ENCODE measurements around the gene MYEF2. TPM values are rescaled to one million over a fixed set of nuclear protein-coding genes. Genes with fewer than 3 reads are reported as not detected.

Gene MYEF2
- polyA plus RNA-seq, 3 donors: 84.5 to 127 (median 108) TPM

DNA sequence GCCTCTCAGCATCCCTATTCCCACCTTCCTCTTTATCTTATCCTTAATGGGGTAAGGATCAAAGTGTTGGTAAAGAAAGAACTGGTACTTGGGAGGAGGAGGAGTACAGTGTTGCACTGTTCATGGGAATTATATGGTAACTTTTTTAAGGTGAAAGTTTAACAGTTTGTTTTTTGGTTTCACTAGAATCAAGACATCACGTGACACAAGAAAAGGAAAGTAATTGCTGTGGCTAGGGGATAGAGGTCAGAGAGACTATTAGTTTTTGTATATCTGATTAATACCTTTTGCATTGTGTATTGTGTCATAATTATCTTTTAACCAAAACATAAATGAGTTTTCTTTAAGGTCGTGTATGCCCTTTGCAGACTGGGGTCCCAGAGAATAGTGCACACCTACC, 80.8 kb downstream of the MYEF2 start:
- DNase-seq (ENCODE audit: extremely low read depth in 1 of 11, low read depth in 9 of 11, low spot score in 4 of 11): no peak

DNA sequence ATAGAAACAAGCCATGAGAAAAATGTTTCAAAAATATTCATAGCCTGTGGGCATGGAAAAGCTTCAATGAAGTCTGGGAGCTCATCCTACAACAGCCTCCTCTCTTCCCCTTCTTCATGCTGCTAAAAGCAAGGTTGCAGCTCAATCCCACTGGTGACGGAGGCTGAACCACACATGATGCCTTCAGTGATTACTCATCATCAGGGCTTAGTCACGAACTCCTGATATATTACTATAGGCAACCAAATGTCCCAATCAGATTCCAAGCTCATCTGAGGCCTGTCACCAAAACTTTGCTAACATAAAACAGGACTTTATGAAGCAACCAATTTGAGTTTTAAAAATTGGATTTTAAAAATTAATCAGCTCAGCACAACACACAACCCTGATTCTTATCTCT, 81.3 kb downstream of the MYEF2 start:
- no peak for DNase-seq (ENCODE audit: extremely low read depth in 1 of 11, low read depth in 9 of 11, low spot score in 4 of 11)

DNA sequence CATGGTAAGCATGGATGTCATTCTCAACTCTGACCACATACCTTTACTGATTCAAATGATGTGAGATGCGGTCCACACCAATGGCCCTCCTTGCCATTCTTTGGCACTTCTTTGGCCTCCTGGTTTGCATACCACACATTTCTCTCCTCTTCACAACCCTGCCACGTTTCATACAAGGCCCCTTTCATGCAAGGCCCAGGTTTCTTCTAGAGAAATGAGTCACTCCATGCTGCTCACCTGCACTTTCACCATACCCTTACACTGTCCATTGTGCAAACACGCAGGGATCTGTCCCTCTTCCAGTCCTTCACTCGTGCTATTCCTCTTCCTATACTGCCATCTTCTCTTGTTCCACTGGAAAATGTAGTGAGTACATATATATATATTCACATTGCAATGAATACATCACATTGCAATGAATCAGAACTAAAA, 81.7 kb downstream of the MYEF2 start:
- no peak for DNase-seq (ENCODE audit: extremely low read depth in 1 of 11, low read depth in 9 of 11, low spot score in 4 of 11)

DNA sequence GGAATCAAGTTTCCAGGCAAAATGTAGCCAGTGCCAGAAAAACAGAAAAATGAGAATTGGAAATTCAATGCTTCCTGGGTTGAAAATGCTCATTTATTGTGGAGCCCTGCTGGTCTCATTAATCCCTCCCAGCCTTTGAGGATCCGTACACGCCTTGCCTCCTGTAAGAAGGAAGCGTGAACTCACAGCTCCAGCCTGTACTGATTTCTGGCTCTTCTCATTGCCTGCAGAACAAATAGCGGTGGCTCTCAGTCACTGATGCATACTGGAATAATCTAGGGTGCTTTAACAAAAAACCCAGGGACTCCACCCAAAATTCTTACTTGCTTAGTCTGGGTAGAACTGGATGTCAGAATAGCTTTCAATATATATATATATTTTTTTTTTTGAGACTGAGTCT, 86.6 kb downstream of the MYEF2 start:
- DNase-seq (ENCODE audit: extremely low read depth in 1 of 11, low read depth in 9 of 11, low spot score in 4 of 11): no peak

DNA sequence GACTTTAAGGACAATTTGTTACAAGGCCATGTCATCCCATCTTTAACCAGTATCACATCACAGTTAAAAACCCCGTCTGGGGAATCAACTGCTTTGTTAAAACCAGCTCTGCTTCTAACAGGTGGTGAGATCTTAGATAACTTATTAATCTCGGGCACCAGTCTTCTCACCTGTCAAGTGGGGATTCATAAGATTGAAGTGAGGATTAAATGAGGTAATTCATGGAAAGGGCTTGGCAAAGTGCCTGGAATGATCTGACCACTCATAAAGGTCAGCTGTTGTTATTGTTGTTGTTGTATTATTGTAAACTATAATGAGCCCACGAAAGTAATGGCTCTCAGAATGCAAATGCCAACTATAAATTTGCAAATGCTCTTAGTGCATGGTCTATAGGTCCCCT, 87.4 kb downstream of the MYEF2 start:
- DNase-seq (ENCODE audit: extremely low read depth in 1 of 11, low read depth in 9 of 11, low spot score in 4 of 11): no peak

DNA sequence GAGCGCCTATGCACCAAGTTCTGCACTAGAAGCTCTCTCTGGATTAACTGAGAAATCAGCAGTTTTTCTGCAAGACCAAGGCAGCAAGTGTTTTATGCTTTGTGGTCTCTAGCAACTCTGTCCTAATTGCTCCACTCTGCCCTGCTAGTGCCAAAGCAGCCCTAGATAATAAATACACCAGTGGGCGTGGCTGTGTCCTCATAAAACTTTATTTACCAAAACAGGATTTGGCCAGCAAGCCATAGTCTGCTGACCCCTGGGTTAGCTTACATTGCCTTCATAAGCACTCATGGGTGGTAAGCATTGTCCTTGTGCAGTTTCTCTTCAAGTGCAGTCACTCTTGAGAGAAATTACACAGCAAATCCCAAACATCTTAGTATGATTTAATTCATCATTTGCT, 88.0 kb downstream of the MYEF2 start:
- peak in 3 of 11 donors; percentile 24 to 33 (median 24) for DNase-seq (ENCODE audit: extremely low read depth in 1 of 11, low read depth in 9 of 11, low spot score in 4 of 11)

DNA sequence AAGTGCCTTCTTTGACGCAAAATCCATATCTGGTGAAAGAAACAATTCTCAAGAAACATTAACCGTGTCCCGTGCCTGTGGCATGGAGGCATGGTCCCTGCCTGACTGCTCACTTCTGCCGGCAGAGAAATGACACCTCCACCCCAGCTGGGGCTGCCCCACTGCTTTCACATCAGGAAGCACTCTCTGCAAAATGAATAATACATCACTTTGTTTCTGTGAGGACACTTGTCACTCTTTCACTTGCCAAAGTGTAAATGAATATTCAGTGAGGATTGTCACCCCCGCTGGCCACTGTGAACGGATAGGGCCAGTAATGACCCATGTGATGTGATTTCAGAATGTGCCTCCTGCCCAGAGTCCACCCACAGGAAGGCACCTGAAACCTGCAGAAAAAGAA, 88.4 kb downstream of the MYEF2 start:
- DNase-seq (ENCODE audit: extremely low read depth in 1 of 11, low read depth in 9 of 11, low spot score in 4 of 11): no peak

DNA sequence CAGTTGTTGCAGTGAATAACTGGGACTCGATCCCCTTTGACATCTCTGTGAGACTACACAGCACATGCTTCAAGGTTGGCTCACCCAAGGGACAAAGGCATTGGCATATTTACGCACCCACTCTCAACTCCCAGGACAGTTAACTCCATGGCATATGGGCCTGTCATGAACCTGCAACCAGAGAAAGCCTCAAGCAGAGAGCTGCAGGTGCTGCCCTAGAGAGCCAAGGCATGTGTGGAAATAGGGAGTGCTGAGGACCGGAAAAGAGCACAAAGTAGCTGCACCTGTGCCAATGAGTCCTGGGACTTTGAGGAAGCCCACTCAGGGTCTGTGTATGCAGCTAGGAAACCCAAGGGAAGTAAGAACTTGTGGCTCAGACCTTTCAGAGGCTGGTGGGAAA, 90.3 kb downstream of the MYEF2 start:
- no peak for DNase-seq (ENCODE audit: extremely low read depth in 1 of 11, low read depth in 9 of 11, low spot score in 4 of 11)

DNA sequence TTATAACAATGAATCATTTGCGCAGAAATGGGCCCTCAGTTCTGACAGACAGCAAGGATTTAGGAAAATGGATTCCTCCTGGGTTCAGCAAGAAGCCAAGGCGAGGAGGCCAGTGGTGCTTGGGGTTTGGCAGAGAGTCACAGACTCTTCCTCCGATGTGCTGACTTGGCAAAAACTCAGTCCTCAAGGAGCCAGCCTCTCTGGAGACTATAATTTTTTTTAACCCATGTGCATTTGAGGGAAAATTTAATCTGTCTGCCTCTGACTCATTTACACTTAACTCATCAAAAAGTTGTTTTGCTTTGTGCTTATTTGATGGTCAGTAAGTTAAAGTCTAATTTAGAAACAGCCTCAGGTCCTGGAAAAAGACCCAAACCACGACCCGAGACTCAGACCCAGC, 91.5 kb downstream of the MYEF2 start:
- DNase-seq (ENCODE audit: extremely low read depth in 1 of 11, low read depth in 9 of 11, low spot score in 4 of 11): no peak

DNA sequence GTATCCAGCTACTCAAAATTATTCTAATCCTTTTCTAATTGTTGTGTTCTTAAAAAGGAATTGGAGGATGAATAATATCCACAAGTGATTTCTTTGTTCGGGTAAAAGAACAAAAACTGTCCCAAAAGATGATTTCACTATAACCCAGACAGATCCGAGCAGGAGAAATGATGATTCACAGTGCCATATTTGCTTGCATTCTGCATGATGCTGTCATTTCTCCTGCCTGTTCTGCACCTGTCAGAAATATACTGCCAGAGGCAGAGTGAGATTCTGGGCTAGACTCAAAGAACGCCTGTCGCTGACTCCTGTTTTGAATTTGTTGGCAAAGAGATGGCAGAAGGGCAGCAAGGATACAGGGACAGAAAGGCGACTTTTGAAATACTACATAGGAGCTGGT, 92.0 kb downstream of the MYEF2 start:
- no peak for DNase-seq (ENCODE audit: extremely low read depth in 1 of 11, low read depth in 9 of 11, low spot score in 4 of 11)

DNA sequence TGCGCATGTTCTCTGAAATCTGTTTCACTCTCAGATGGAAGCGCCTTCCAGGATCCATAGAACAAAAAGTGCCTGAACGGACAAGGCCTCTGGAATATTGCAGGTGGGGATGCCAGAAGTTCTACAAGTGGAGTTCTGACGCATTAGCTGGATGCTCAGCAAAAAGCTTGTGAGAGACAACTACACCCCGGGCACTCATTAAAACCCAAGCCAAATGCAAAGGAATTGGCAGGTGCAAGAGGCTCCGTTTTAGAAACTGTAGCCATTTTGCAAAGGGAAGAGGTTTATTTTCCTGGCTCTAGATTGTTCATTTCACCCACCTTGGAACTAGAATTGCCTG, 92.5 kb downstream of the MYEF2 start:
- DNase-seq (ENCODE audit: extremely low read depth in 1 of 11, low read depth in 9 of 11, low spot score in 4 of 11): no peak

DNA sequence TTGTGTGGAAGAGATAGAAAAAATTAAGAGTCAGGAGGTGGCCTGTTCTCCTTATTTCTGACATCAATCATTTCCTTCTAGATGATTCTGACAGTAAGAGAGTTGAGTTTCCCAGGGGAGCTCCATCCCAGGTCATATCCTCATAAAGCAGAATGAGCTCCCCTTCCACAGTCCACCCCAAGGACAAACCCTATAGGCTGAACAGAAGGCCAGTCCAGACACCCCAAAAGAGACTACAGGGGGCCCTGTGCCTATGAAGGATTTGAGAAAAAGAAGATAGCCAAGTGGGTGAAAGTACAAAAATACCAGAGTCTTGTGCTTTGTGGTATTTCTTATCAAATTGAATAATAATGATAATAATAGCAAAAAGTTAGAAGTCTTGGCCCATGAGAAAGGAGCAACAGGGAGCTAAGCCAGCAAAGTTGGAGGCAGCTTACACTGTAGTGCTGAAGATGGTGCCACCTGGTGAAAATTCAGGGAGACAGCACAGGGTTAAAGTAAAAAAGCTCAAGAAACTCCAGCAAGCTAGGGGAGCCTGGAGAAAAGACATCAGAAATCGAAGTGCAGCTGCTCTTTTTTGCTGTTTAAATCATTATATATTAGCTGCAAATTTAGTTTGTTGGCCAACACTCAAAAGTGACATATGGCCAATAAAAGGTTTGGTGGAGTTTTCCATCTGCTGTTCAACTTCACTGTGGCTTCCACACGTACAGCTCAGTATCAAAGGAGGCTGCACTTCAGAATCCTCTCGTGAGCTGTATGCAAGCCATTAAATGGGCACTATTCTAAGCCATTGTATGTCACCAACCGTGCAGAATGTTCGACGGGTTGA, 93.1 kb downstream of the MYEF2 start:
- DNase-seq (ENCODE audit: extremely low read depth in 1 of 11, low read depth in 9 of 11, low spot score in 4 of 11): peak in 4 of 11 donors; percentile 27 to 46 (median 44)

Other genes with a start within 250 kb of the MYEF2 start
- gene SLC24A5, start 57.3 kb downstream of the MYEF2 start, polyA plus RNA-seq (ENCODE audit: insufficient read length in 3 of 3): under 1 TPM; 0.39 to 0.64 (median 0.50) TPM
- gene CTXN2, start 13.4 kb upstream of the MYEF2 start, polyA plus RNA-seq (ENCODE audit: insufficient read length in 3 of 3): under 1 TPM in 1 of 3 donors, not detected in 2; 0.09 TPM
- 100 to 1,000 TPM; 230 to 489 (median 342) TPM for gene SLC12A1, start 28.0 kb upstream of the MYEF2 start, polyA plus RNA-seq (ENCODE audit: insufficient read length in 3 of 3)
- gene DUT, start 153.1 kb upstream of the MYEF2 start, polyA plus RNA-seq (ENCODE audit: insufficient read length in 3 of 3): 100 to 1,000 TPM; 155 to 172 (median 160) TPM